Hematopoietic multipotent progenitor cell treated with erythropoietin and hydrocortisone succinate and interleukin-3 and kit ligand, for 15 days (in vitro differentiated cells): ENCODE data around the gene WSB2.
A peak's percentile ranks its signal among the peaks of the same experiment; 100 is the strongest.
"Not testable (repeated sequence)": the region's sequence is repeated elsewhere in the genome, so short reads cannot be mapped to it uniquely, and the experiment has no call there.

Experiments
- DNase-seq: peaks from one replicate; pipeline ENCODE4 v3.0.0-alpha.2; 2015; ENCODE audit warnings: low spot score

Gene WSB2

GRCh38 chr12:118034429-118035189 lies 26.4 kb downstream of the WSB2 start:
- no peak for DNase-seq

DNA sequence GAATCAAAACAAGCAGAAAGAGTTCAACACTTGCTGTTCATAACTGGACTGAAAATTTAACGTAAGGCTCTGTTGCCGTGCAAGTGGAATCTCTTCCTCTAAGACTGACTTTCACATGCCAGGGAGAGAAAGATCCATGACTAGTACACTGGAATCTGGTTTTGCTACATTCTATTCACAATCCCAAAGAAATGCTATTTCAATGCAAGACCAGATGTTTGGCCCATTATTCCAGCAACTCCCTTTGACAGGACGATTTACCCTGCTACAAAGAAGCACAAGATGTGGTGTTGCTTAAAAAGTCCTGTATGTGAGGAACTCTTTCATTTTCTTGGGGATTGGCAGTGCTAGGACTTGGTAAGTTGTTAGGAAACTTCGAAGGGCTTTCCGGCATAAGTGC lies 27.1 kb downstream of the WSB2 start:
- no peak for DNase-seq

DNA sequence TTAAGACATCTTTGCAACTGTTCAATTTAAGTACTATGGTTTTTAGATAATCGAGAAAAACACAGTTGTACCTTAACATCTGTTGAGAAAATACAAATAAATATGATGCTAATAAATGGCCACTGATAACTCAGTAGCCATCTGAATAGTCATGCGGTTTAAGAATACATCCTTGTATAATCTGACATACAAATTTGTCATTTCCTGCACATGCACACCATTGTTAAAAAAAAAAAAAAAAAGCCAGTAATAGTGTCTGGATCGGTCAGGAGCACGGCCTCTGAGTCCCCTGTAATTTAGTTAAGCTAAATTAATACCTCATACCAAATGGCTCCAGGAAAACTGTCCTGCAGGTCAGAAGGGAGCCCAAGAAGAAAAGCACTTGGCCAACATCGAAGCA lies 27.7 kb downstream of the WSB2 start:
- no peak for DNase-seq

GRCh38 chr12:118032188-118032587 lies 28.8 kb downstream of the WSB2 start:
- DNase-seq, result no peak

- no peak for DNase-seq
Observed at GRCh38 chr12:118029166-118029565, 31.8 kb downstream of the WSB2 start.

- DNase-seq, result no peak
Observed at GRCh38 chr12:118025168-118025567, 35.8 kb downstream of the WSB2 start.

GRCh38 chr12:118023301-118023860 lies 37.6 kb downstream of the WSB2 start:
- DNase-seq, result no peak

DNA sequence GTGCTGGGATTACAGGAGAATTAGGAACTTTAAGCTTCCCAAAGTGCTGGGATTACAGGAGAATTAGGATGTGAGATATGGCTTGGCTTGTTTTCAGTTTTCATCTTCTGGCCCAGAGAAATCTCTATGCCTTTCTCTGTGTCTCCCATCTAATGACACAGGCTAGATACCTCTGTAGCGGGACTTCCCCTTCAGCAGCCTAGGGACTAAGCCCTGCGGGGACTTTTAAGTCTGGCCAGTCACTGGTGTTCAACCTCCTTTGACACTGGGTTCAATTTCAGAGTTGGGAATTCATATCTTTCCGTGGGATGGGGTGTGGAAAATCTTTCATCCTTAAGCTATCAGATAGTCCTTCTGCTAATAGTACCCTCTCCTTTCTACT lies 38.3 kb downstream of the WSB2 start:
- no peak for DNase-seq

GRCh38 chr12:118022097-118022727 lies 38.8 kb downstream of the WSB2 start:
- not testable (repeated sequence) for DNase-seq

GRCh38 chr12:118020036-118020435 lies 40.9 kb downstream of the WSB2 start:
- DNase-seq, result no peak

DNA sequence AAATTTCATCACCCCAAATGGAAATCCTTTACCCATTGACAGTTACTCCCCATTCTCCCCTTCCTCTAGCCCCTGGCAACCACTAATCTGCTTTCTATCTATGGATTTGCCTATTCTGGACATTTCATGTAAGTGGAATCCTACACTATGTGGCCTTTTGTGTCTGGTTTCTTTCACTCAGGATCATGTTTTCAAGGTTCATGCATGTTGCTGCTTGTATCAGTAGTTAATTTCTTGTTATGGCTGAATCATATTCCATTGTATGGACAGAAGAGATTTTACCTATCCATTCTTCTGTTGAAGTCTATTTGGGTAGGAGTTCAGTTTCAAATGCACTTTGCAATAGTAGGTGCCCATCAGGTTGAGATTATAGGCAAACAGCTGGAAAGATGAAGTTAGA lies 43.1 kb downstream of the WSB2 start:
- no peak for DNase-seq

DNA sequence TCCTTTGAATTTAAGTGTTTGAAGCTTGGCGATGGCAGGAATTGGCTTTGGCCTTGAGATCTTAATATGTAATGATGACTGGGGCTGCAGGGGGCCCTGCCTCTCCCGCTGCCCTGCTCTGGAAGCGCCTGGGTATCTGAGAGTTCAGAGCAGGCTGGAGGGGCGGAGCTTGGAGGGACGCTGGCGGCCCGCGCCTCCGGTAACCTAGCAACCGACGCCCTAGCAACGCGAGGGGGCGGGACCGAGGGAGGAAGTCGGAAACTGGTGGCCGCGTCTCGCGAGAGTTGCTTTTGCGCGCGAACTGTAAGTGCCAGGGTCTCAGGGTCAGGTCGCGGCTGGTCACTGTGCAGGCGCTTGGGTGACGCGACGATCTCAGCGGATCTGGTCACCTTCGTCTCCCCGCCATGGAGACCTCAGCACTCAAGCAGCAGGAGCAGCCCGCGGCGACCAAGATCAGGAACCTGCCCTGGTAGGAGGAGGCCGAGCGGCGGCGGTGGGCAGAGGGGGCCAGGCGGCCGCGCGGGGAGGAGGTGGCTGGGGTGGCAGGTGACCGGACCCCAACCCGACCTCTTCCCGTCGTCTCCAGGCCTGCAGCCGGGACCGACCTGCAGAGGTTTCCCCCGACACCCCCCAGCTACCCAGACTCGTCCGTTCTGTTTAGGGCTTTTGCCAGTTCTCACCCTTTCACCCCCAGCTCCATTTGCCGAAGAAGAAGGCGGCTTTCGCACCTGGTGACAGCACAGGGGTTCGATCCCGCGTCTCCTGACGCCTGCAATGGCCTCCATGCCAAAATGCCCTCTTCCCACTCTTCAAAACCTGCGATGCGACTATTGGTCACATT lies 44.3 kb downstream of the WSB2 start, which contains the start of gene RFC5:
RFC5 (plus strand) TSS at position 280 of the 841 bp plus-strand sequence; CDS start at position 405, 125 bp downstream.
- DNase-seq, result peak; percentile 99

GRCh38 chr12:118015944-118016343 lies 45.0 kb downstream of the WSB2 start:
- no peak for DNase-seq

GRCh38 chr12:118015306-118015705 lies 45.7 kb downstream of the WSB2 start:
- DNase-seq, result no peak

GRCh38 chr12:118013283-118013682 lies 47.7 kb downstream of the WSB2 start:
- no peak for DNase-seq

GRCh38 chr12:118011961-118012360 lies 49.0 kb downstream of the WSB2 start:
- no peak for DNase-seq

- no peak for DNase-seq
Observed at GRCh38 chr12:118011377-118011776, 49.6 kb downstream of the WSB2 start.

GRCh38 chr12:118010903-118011302 lies 50.1 kb downstream of the WSB2 start:
- DNase-seq, result no peak

DNA sequence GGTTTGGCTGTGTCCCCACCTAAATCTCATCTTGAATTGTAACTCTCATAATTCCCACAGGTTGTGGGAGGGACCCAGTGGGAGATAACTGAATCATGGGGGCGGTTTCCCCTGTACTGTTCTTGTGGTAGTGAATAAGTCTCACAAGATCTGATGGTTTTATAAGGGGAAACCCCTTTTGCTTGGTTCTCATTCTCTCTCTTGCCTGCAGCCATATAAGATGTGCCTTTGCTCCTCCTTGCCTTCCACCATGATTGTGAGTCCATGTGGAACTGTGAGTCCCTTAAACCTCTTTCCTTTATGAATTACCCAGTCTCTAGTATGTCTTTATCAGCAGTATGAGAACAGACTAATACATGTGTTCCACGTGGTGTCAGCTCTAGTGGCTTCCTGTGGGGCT lies 61.2 kb downstream of the WSB2 start:
- not testable (repeated sequence) for DNase-seq

- no peak for DNase-seq
Observed at GRCh38 chr12:117998719-117999118, 62.3 kb downstream of the WSB2 start.

GRCh38 chr12:117994551-117995438 lies 66.2 kb downstream of the WSB2 start:
- no peak for DNase-seq
